ENCODE results near the gene TAGAP. TPM values are rescaled to one million over a fixed set of nuclear protein-coding genes. Genes with fewer than 3 reads are reported as not detected.

TAGAP gene
- total and polyA plus RNA-seq, 9 of the 15 experiments (the other 6 are each of a cell fraction or from before 2014, with no cell fraction given), result 0.07 TPM; not detected in 8

GRCh38 chr6:159084493-159085091, 39.8 kb upstream of the TAGAP start (continued):
- TF ChIP-seq, protein P1, sequence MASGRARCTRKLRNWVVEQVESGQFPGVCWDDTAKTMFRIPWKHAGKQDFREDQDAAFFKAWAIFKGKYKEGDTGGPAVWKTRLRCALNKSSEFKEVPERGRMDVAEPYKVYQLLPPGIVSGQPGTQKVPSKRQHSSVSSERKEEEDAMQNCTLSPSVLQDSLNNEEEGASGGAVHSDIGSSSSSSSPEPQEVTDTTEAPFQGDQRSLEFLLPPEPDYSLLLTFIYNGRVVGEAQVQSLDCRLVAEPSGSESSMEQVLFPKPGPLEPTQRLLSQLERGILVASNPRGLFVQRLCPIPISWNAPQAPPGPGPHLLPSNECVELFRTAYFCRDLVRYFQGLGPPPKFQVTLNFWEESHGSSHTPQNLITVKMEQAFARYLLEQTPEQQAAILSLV (tag; IDR thresholded peaks at IDR 0.05), result peak; percentile 42; the same call in 1 of the 2 replicates
- peak; percentile 94 for TF ChIP-seq MEF2D (tag; conservative IDR thresholded peaks at IDR 0.05; ENCODE audit: low read depth)

GRCh38 chr6:159083146-159083545, 38.4 kb upstream of the TAGAP start:
- no peak overlapping the region for H3K4me3 ChIP-seq
- peaks cover 0 to 7% of the 10 kb centered on the region in 2 experiments; a peak in 1 of 5 replicates for H3K4me1 ChIP-seq (replicated peaks in 1 of 2; ENCODE audit: control insufficient read depth in 2 of 2, insufficient read depth in 2 of 2, low read length in 2 of 2)
- ChIA-PET CTCF (ENCODE audit: low intra/inter-chr PET ratio) (no interaction called here), POLR2A (interaction anchor here (1.0 kb wide), 1 partner anchor 34 kb away, joined by 3 read pairs; no protein-coding TSS in a partner anchor)
- H3K36me3 ChIP-seq (ENCODE audit: control insufficient read depth, insufficient read depth, low read length), result no peaks in the 10 kb centered on the region
- peaks cover 11 to 17% of the 10 kb centered on the region in 2 experiments; a peak in 3 of 5 replicates for H3K27me3 ChIP-seq (ENCODE audit: control insufficient read depth in 2 of 2, insufficient read depth in 2 of 2, low read length in 2 of 2)
- no peaks in the 10 kb centered on the region for H3K9me3 ChIP-seq (replicated peaks; ENCODE audit: control insufficient read depth, insufficient read depth, low read depth, low read length)
- H3K9ac ChIP-seq (ENCODE audit: insufficient read depth in 1 of 2, low read depth in 2 of 2, low read length in 2 of 2), result no peak overlapping the region
- no peaks in the 10 kb centered on the region for H3K79me2 ChIP-seq (ENCODE audit: control insufficient read depth, insufficient read depth, low read length)
- H3K9me1 ChIP-seq (ENCODE audit: control insufficient read depth, insufficient read depth, low read length), result no peaks in the 10 kb centered on the region
- DNase-seq (ENCODE audit: extremely low read depth in 1 of 4, low spot score in 3 of 4) (no peak), FAIRE-seq (no peak), ATAC-seq (no peak)
- in situ Hi-C loops (cut with MboI), result no loop called here
- no peaks in the 10 kb centered on the region for H4K20me1 ChIP-seq (replicated peaks; ENCODE audit: control insufficient read depth, insufficient read depth, low read length)
- no TSS peak for BruUV-seq (replicated peaks)
- H2AFZ ChIP-seq (ENCODE audit: low read depth, low read length), result no peak overlapping the region
- intact Hi-C loops (cut with micrococcal nuclease), result no loop called here
- no peak overlapping the region for H3K27ac ChIP-seq (ENCODE audit: extremely low read depth, low read depth, low read length)
- H3K4me2 ChIP-seq (ENCODE audit: insufficient read depth, low read length), result no peak overlapping the region
- WGBS (ENCODE audit: insufficient coverage, low coverage, missing lambda C conversion rate), result 3% methylated on average over 2 of the region's 2 CpGs
- TF ChIP-seq, protein P2, sequence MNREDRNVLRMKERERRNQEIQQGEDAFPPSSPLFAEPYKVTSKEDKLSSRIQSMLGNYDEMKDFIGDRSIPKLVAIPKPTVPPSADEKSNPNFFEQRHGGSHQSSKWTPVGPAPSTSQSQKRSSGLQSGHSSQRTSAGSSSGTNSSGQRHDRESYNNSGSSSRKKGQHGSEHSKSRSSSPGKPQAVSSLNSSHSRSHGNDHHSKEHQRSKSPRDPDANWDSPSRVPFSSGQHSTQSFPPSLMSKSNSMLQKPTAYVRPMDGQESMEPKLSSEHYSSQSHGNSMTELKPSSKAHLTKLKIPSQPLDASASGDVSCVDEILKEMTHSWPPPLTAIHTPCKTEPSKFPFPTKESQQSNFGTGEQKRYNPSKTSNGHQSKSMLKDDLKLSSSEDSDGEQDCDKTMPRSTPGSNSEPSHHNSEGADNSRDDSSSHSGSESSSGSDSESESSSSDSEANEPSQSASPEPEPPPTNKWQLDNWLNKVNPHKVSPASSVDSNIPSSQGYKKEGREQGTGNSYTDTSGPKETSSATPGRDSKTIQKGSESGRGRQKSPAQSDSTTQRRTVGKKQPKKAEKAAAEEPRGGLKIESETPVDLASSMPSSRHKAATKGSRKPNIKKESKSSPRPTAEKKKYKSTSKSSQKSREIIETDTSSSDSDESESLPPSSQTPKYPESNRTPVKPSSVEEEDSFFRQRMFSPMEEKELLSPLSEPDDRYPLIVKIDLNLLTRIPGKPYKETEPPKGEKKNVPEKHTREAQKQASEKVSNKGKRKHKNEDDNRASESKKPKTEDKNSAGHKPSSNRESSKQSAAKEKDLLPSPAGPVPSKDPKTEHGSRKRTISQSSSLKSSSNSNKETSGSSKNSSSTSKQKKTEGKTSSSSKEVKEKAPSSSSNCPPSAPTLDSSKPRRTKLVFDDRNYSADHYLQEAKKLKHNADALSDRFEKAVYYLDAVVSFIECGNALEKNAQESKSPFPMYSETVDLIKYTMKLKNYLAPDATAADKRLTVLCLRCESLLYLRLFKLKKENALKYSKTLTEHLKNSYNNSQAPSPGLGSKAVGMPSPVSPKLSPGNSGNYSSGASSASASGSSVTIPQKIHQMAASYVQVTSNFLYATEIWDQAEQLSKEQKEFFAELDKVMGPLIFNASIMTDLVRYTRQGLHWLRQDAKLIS (CRISPR knock-in tag; IDR thresholded peaks at IDR 0.05), result no peak
- TF ChIP-seq CEBPB (tag; IDR thresholded peaks at IDR 0.05) (no peak), ZNF589 (CRISPR knock-in tag; IDR thresholded peaks at IDR 0.05; ENCODE audit: low read depth) (no peak), HNRNPL (IDR thresholded peaks at IDR 0.05; ENCODE audit: low read depth, low read length) (no peak), MCM2 (IDR thresholded peaks at IDR 0.05; ENCODE audit: low read depth) (no peak), HDGF (IDR thresholded peaks at IDR 0.05) (no peak), ZFX (CRISPR knock-in tag; IDR thresholded peaks at IDR 0.05) (no peak), FOXP1 (CRISPR knock-in tag; IDR thresholded peaks at IDR 0.05) (no peak), ZNF75A (CRISPR knock-in tag; IDR thresholded peaks at IDR 0.05) (no peak), MXD1 (CRISPR knock-in tag; IDR thresholded peaks at IDR 0.05; ENCODE audit: borderline replicate concordance, poor library complexity, severe bottlenecking) (no peak)
